WI38 (cell line): ENCODE measurements around the gene WDR91.

Source experiments
- H3K4me3 ChIP-seq: 2 replicates; pipeline ENCODE4 v1.5.1; 2011; ENCODE audit warnings: low read depth, mild to moderate bottlenecking, control low read depth, low read length
- CTCF ChIP-seq: IDR thresholded peaks from 2 replicates; pipeline ENCODE4 v1.5.1; 2012; ENCODE audit warnings: low read depth, mild to moderate bottlenecking, control low read depth, low read length

Gene WDR91

DNA sequence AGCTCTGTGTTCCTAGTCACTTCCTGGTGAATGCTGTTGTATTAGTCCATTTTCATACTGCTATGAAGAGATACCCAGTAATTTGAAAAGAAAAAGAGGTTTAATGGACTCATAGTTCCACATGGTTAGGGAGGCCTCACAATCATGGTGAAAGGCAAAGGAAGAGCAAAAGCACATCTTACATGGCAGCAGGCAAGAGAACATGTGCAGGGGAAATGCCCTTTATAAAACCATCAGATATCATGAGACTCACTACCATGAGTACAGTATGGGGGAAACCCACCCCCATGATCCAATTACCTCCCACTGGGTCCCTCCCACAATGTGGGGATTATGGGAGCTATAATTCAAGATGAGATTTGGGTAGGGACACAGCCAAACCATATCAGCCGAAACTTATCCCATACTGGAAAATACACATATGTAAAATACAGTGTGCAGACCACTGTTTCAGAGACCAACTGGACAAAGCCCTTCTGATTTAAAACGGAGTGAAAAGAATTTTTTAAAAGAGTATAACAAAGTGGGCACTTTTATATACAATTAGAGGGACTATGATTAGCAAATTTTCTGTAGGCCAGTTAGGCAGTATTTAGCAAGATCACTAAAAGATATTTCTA is 48.8 kb downstream of the WDR91 start:
- H3K4me3 ChIP-seq: no peak overlapping the region
- no peak for TF ChIP-seq CTCF

- H3K4me3 ChIP-seq: no peak overlapping the region
- TF ChIP-seq CTCF: no peak
Measured at GRCh38 chr7:135161669-135162068, 49.7 kb downstream of the WDR91 start.

DNA sequence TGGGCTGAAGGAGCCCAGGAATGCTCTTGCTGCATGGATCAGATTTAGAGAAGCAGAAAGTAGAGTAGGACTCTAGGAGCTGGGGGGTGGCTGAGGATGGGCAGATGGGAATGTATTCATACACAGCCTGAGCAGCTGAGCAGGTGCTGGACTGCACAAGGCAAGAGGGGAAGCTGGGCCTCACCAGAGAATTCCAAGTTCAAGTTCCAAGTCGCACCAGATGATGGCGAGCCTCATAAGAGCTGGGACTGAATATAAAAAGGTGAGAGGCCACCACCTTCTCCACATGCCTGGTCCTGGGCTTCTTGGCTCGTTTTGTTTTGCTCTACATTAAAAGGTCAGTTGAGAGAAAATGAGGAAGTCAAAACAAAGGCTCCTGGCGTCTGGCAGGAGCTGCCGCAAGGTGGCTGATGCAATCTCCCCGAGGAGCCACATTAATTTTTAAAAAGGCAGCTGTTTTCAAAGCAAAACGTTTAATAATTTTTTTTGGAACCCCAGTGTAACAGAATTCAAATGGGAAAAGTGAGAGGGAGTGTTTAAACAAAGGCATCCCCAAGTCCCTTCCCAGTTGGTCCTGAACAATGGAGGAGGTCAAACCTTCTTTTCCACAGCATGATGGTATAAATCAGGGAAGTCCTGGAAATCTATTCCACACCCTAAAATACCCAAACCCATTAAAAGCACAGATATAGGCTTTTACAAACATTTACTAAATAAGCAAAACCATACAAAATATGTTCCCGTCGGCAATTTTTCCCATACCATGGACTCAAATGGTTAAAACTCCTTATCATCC is 50.3 kb downstream of the WDR91 start:
- no peak for TF ChIP-seq CTCF
- H3K4me3 ChIP-seq: no peak overlapping the region

DNA sequence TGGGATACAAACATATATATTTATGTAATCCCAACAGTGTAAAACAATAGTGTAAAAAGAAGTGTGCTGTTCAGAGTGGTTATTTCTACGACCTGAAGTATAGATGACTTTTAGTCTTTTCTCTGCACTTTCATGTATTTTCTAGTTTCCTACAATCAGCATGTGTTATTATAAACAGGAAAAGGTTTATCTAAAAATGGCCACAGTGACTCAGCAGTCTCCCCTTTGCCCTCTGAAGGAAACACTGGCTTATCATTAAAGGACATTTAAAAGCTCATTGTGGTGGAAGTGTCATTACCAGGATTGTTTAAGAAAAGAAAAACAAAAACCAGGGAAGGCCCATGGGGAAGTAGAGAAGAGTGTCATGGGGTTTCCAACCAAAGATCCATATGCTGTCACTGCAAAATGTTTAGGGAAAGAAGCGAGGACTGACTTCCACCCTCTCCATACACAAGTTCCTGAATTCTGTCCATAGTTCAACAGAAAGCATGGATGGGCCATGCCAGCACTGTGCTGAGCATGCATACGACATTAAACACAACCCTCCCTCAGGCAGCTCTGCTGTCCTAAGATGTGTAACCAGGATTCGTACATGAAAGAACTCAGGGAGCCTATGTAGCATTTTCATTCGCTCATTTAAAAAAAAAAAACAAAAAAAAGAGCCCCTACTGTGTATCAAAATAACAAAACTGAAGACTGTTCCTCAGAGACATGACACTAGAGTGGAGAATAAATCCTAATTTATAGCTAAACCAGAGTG is 51.0 kb downstream of the WDR91 start:
- no peak overlapping the region for H3K4me3 ChIP-seq
- TF ChIP-seq CTCF: no peak

GRCh38 chr7:135159359-135160085 is 51.8 kb downstream of the WDR91 start:
- H3K4me3 ChIP-seq: no peak overlapping the region
- no peak for TF ChIP-seq CTCF

DNA sequence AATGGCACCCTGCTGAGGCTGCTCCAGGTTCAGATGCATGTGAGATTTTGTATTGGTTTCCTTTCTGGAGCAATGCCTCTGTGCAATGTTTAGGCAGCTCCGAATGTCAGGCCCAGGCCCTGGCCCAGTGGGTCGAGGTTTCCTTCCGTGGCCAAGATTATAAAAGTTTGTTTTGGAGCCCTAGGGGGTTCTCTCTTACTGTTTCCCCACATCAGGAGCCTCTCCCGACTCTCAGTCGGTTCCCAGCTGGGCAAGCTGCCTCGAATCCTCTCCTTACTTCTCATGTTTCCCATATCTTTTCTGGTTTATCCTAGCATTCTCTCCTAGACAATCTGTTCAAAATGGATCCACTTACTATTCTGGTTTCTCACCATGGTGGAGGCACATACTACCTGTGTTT is 52.5 kb downstream of the WDR91 start:
- H3K4me3 ChIP-seq: no peak overlapping the region
- no peak for TF ChIP-seq CTCF
